ENCODE data around the gene PREX1.
A peak's percentile ranks its signal among the peaks of the same experiment; 100 is the strongest.

The PREX1 gene

GRCh38 chr20:48661575-48662455, 166.0 kb downstream of the PREX1 start:
- no peak for DNase-seq (ENCODE audit: low read depth)
- no peak overlapping the region for H3K4me3 ChIP-seq (ENCODE audit: low read depth, low read length)
- TF ChIP-seq CTCF (IDR thresholded peaks at IDR 0.05; ENCODE audit: control insufficient read depth, extremely low read depth, insufficient read depth) = no peak

DNA sequence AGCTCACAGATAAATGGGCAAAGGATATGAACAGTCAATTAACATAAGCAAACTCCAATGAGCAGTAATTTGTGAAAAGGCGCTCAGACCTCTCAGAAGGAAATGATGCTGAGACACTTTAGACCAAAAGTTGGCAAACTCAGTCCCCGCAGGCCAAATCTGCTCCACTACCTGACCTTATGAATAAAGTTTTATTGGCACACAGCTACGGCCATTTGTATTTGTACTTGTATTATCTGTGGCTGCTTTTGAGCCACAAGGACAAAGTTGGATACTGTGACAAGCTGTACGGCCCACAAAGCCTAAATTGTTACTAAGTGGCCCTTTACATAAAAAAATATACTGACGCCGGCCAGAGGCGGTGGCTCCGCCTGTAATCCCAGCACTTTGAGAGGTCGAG, 167.0 kb downstream of the PREX1 start:
- H3K4me3 ChIP-seq (ENCODE audit: low read depth, low read length) = no peak overlapping the region
- no peak for DNase-seq (ENCODE audit: low read depth)
- TF ChIP-seq CTCF (IDR thresholded peaks at IDR 0.05; ENCODE audit: control insufficient read depth, extremely low read depth, insufficient read depth) = no peak

DNA sequence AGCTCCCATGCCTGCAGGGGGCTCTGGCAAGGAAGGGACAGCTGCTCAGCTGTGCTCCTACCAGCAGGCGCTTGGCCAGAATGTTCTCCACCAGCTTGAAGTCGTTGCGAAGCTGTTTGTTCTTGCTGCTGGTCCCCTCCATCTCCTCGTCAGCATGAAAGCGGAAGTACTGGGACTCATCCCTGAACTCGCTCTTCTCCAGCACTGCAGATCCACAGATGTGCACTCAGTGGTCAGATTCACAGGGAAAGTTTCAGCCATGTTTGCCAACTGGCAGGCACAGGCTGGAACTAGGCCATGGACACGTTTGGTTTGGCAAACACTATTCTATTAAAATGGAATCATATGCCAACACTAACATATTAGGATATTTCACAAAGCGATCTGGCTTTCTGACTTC, 167.9 kb downstream of the PREX1 start:
- DNase-seq (ENCODE audit: low read depth) = peak; percentile 87
- no peak overlapping the region for H3K4me3 ChIP-seq (ENCODE audit: low read depth, low read length)
- no peak for TF ChIP-seq CTCF (IDR thresholded peaks at IDR 0.05; ENCODE audit: control insufficient read depth, extremely low read depth, insufficient read depth)

DNA sequence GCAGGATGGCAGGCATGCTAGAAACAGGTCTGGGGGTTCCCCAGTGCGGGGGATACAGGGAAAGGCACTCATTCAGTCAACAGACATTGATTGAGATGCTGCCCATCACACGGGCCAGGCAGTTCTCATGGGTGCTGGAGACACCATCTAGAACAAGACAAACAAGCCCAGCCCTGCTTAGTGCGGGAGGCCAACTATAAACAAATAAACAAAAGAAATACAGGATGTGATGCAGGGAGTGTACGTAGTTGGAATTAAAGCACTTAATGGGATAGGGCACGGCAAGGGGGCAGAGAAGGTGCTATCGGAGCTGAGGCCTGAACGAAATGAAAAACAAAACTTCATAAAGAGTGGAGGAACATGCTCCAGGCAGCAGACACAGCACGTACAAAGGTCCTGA, 169.3 kb downstream of the PREX1 start:
- no peak for TF ChIP-seq CTCF (IDR thresholded peaks at IDR 0.05; ENCODE audit: control insufficient read depth, extremely low read depth, insufficient read depth)
- H3K4me3 ChIP-seq (ENCODE audit: low read depth, low read length) = no peak overlapping the region
- DNase-seq (ENCODE audit: low read depth) = no peak

- H3K4me3 ChIP-seq (ENCODE audit: low read depth, low read length) = no peak overlapping the region
- no peak for TF ChIP-seq CTCF (IDR thresholded peaks at IDR 0.05; ENCODE audit: control insufficient read depth, extremely low read depth, insufficient read depth)
- no peak for DNase-seq (ENCODE audit: low read depth)
Measured at GRCh38 chr20:48658198-48658476, 169.7 kb downstream of the PREX1 start.

DNA sequence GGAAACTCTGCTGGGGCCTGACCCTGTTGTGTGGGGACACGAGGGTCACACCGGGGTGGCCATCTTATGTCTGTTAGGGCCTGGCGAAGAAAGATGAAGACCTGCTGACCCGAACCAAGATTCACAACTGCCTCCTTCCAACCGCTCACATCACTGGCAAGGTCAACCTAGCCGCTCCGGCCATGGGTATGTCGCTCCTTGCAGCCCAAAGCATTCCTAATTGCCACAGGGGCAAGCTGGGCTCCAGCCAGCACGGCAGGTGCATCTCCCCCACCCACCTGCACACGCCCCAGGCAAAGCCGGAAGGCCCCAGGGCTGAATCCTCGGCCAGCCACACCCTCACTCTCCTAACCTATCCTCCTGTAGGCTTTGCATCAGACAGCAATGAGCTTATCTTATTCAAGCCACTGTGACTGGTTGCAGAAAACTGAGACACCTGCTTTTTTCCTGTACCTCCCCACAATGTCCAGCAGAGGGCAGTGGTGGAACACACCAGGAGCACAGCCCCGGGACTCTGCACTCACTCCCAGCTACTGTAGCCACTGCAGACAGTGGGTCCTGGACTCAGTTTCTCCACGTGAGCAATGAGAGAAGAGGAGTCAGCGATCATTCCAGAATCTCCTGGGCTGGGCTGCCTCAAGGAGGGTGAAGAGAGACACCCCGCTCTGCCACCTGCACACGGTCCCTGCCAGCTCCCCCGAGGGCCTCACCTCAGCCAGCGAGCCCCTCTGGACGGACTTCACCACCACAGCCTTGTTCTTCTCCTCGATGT, 170.2 kb downstream of the PREX1 start:
- DNase-seq (ENCODE audit: low read depth) = no peak
- TF ChIP-seq CTCF (IDR thresholded peaks at IDR 0.05; ENCODE audit: control insufficient read depth, extremely low read depth, insufficient read depth) = peak; percentile 93
- H3K4me3 ChIP-seq (ENCODE audit: low read depth, low read length) = no peak overlapping the region

Data from LNCaP clone FGC (cell line).